HG03060 (cell line): ENCODE data around the gene CBX1.
"Not testable (repeated sequence)": the region's sequence is repeated elsewhere in the genome, so short reads cannot be mapped to it uniquely, and the experiment has no call there.

ENCODE experiments used
- ATAC-seq: cut with Tn5 transposase; IDR thresholded peaks from one replicate; pipeline ENCODE4 v1.9.1; 2021; ENCODE audit warnings: low read depth, moderate number of reproducible peaks; ENCODE audit not compliant: unreplicated experiment

The CBX1 gene

DNA sequence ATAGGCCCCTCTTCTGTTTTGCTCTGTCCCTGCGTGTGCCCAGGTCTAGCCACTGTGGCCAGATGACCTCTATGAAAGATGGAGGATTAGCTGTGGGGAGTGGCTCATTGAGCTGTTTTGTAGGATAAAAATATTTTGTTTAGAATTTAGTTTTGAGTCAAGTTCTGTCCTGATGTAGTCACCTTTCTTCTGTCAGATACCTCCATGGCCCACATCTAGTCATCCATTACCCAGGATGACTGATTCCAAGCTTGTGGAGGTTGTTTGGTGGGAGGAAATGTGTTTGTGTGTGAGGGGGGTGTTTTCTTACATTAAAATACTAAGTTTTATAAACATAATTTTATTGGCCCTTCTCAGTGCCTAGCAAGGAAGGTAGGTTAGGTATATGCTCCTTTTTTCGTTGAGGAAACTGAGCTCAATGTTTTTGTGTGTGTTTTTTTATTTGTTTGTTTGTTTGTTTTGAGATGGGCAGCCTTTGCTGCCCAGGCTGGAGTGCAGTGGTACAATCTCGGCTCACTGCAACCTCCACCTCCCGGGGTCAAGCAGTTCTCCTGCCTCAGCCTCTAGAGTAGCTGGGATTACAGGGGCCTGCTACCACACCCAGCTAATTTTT is 22.6 kb upstream of the CBX1 start:
- no peak for ATAC-seq

GRCh38 chr17:48123111-48123510 is 21.8 kb upstream of the CBX1 start:
- no peak for ATAC-seq

GRCh38 chr17:48122665-48123045 is 21.4 kb upstream of the CBX1 start:
- no peak for ATAC-seq

DNA sequence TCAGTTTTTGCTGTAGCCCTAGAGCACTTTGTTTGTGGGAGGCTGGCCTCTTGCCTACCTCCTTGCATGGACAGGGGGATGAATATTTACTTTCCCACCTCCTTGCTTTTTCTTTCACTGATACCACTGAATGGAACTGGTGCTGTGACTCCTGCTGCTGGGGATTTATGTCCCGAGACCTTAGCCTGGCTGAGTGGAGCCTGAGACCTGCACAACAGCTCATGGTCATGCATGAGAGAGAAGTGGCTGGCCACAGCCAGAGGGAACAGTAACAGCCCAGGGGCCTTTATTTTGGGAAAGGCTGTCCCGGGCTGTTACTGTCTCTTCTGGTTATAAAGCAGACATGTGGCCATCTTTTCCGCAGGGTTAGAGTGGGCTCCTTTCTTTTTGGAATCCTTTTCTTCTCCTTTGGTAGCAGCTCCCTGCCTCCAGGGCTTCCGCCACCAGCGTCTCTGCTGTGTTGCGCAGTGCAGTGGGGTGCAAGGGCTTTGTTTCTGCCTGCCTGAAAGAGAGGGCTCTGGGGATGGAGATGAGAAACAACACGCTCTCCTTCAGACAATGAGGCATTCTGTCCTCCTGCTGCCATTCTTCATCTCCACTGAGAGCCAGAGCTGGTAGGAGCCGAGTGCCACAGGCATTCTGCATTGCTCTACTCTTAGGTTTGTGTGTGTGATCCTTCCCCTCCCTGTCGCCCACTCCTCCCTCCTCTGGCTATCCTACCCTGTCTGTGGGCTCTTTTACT is 20.8 kb upstream of the CBX1 start:
- no peak for ATAC-seq

DNA sequence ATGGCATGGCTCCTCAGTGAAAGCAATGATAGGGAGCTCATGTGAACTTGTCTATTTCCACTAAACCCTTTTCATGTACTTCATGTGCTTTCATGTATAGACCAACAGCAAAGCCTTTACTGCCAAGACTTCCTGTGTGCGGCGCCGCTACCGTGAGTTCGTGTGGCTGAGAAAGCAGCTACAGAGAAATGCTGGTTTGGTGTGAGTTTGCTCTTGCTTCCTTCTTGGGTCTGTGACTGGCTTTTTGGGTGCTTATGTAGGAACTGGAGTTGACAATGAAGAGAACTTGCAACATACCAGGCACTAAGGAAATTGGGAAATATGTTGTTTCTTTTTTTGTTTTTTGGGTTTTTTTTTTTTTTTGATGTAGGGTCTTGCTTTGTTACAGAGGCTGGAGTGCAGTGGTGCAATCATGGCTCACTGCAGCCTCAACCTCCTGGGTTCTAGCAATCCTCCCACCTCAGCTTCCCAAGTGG is 12.0 kb upstream of the CBX1 start:
- no peak for ATAC-seq

GRCh38 chr17:48111937-48112241 is 10.6 kb upstream of the CBX1 start:
- no peak for ATAC-seq

DNA sequence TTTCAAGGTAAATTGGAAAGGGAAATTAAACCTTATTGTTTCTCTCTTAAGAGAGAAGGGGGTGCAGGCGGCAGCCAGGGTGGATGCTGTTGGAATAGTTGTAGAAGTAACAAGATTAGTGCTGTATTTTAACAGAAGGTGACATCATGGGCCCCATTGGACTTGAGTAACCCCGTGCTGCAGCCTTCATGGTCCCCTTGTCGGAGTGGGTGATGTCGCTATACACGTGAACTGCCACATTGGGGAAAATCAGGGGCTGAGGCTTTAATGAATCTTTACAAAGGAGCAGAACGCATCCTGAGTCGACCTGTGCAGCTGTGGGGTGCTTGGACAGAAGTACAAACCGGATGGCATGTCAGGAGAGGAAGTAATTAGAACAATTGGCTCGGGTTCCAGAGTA is 9.5 kb upstream of the CBX1 start:
- ATAC-seq = no peak

DNA sequence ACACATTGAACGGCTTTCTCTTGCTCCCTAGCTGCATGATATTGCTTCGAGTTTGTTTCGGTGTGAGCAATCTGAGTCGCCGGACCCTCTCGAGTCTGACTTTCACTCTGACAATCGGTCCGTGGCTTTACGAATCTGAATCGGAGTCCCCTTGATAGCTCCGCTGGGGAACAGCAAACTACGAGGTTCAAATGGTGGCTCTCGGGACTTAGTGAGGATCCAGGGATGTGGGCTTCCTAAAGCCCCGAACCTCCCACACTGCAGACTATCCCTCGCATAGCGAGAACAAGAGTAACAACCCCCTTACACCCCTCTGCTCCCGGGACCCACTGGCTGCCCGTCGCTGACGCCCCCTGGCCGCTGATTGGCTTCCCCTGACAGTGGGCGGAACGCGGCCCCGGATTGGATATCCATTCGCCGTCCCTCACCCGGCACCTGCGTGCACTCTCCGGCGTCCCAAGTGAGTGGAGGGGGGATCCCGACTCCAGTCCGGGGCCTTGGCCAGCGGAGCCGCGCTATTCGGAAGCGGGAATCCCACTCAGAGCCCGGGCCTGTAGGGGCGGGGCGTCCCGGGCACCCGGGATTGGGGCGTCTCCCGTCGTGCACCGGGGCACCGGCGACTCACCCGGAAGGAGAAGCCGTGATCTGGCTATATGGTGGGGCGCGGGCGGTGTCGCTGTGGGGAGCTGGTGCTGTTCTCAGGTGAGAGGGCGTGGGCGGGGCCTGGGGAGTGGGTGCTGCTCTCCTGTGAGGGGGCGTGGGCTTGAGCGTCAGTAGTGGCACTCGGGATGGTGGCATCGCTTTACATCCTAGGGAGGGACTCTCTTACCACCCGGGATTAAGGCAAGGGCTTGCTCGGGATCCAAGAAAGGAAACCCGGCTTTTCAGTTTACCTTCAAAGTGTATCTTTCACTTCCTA is 6.1 kb upstream of the CBX1 start, which contains the start of gene SNX11:
Gene SNX11, plus strand, starts transcription at position 630 of the 919 bp plus-strand sequence. CDS start 4,278 bp downstream, outside the sequence.
- peak; percentile 30 for ATAC-seq

DNA sequence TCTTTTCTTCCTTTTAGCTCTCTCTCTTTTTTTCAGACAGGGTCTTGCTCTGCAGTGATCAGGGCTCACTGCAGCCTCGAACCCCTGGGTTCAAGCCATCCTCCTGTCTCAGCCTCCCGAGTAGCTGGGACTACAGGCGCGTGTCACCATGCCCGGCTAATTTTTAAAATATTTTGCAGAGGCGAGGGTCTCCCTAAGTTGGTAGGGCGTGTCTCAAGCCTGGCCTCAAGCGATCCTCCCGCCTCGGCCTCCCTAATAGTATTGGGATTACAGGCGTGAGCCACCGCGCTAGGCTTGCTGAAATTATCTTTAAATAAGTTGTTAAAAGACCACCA is 5.5 kb upstream of the CBX1 start:
- no peak for ATAC-seq

- ATAC-seq = no peak
Measured at GRCh38 chr17:48104440-48104839, 3.2 kb upstream of the CBX1 start.

DNA sequence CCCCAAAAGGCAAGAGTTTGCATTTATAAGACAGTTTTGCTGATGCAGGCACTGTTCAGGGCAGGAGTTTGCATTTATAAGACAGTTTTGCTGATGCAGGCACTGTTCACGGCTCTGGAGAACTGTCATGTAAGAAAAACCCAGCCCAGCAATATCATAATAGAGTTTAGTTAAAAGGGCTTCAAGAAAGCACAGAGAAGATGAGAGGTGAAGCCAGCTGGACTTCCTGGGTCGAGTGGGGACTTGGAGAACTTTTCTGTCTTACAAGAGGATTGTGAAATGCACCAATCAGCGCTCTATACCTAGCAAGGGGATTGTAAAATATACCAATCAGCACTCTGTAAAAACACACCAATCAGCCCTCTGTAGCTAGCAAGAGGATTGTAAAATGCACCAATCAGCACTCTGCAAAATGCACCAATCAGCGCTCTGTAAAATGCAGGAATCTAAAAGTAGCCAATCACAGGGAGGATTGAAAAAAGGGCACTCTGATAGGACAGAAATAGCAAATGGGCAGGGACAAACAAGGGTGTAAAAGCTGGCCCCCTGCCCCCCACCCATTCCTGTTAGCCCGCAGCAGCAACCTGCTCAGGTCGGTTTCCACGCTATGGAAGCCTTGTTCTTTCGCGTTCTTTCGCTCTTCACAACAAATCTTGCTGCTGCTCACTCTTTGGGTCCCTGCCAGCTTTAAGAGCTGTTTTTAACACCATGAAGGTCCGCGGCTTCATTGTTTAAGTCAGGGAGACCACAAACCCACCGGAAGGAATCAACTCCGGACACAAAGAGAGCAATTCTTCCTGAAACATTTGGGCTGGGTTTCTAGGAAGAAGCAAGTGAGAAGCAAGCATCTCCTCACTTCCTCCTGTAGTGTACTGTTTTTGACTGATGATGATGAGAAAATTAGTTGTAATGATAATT is 1.8 kb upstream of the CBX1 start:
- ATAC-seq = no peak

- no peak for ATAC-seq
Measured at GRCh38 chr17:48102043-48102750, 919 bp upstream of the CBX1 start.

DNA sequence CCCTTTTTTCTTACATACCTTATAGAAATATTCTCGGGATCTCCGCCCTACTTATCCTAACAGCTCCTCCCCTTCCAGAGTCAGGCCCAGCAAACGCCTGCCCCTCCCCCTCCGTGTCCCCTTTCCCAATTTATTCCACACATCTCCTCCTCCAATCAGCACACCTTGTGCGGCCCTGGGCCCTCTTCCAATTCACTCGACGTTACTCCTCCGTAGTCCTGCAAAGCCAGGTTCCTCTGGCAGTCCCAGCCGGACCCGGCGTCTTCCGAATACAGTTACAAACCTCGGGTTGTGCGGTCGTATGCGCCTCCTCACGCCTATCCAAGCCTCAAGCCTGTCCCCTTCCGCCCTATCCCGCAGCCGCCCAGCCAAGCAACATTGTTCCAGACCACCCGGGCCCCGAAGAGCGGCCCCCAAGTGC is 677 bp downstream of the CBX1 start:
- no peak for ATAC-seq

DNA sequence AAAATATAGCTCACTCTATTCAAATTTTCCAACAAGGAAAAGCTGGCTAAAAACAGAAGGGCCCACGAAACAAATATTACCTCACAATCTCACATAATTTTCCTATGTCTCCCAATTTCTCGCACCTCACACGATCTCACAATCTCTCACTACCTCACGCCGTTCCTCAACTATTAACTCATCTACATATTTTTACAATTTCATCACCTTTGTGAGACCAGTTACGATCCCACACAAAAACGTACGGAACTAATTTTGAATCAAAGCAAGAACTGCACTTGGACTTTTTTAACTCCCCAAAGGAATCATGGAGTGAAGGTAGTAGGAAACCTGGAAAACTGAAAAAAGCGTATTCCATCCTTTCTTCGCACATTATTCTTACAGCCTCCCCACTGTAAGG is 1.1 kb downstream of the CBX1 start:
- no peak for ATAC-seq

DNA sequence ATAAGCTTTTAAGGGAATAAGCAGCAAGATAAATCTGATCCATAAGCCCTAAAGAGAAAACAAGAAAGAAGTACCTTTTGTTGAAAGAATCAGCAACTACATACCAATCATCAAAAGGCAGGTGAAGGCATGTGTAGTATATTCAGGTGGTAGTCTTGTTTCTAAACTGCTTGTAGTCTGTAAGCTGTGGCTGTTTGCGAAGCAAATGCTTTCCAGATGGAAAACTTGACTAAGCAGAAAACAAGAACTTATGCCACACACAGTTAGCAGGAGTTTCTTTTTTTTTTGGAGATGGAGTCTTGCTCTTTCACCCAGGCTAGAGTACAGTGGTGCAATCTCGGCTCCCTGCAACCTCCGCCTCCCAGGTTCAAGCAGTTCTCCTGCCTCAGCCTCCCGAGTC is 5.7 kb downstream of the CBX1 start:
- no peak for ATAC-seq

- no peak for ATAC-seq
Measured at GRCh38 chr17:48093341-48094045, 7.8 kb downstream of the CBX1 start.

DNA sequence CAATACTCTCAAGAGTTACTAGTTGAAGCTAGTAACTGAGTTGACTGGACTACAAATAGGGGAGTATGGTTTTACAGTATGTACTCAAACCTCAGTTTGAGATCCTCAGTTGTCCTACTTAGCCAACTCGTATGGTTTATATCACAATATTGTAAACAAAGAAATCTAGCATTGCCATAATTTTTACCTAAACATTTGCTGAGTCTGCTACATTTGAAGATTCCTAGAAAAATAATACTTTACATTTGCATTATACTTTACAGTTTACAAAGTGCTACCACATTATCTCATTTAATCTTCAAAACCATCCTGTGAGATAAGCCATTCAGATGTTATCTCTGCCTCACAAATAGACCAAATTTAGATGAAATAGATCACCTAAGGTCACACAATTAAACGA is 16.3 kb downstream of the CBX1 start:
- ATAC-seq = no peak

GRCh38 chr17:48081858-48082257 is 19.4 kb downstream of the CBX1 start:
- no peak for ATAC-seq

DNA sequence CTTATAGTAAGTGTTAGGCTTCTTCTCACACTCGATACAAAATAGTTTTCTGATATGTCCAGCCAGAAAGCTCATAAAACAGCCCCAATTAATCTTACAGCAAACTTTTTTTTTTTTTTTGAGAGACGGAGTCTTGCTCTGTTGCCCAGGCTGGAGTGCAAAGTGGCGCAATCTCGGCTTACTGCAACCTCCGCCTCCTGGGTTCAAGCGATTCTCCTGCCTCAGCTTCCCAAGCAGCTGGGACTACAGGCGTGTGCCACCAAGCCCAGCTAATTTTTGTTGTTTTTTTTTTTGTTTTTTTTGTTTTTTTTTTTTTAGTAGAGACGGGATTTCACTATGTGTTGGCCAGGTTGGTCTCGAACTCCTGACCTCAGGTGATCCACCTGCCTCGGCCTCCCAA is 24.1 kb downstream of the CBX1 start:
- not testable (repeated sequence) for ATAC-seq
